ENCODE data around the gene TSSK2.

The TSSK2 gene

GRCh38 chr22:19125474-19126308 is 5.4 kb upstream of the TSSK2 start:
- no peak for DNase-seq

GRCh38 chr22:19126309-19127273 is 4.5 kb upstream of the TSSK2 start:
- DNase-seq: no peak

- no peak for DNase-seq
These were observed 3.6 kb upstream of the TSSK2 start for GRCh38 chr22:19127329-19128008.

- no peak for DNase-seq
These were observed 3.1 kb upstream of the TSSK2 start for GRCh38 chr22:19128009-19128401.

GRCh38 chr22:19128946-19129727 is 2.0 kb upstream of the TSSK2 start:
- DNase-seq: no peak

GRCh38 chr22:19129871-19130270 is 1.2 kb upstream of the TSSK2 start:
- no peak for DNase-seq

GRCh38 chr22:19131685-19132015 is 542 bp downstream of the TSSK2 start:
- DNase-seq: no peak

GRCh38 chr22:19132153-19132552 is 1.0 kb downstream of the TSSK2 start:
- DNase-seq: no peak

GRCh38 chr22:19132693-19133400 is 1.7 kb downstream of the TSSK2 start:
- no peak for DNase-seq

GRCh38 chr22:19133561-19133960 is 2.5 kb downstream of the TSSK2 start:
- DNase-seq: no peak

GRCh38 chr22:19134176-19134831 is 3.2 kb downstream of the TSSK2 start:
- DNase-seq: no peak

- no peak for DNase-seq
These were observed 3.8 kb downstream of the TSSK2 start for GRCh38 chr22:19134874-19135273.

GRCh38 chr22:19136915-19137314 is 5.8 kb downstream of the TSSK2 start:
- no peak for DNase-seq

- DNase-seq: no peak
These were observed 6.5 kb downstream of the TSSK2 start for GRCh38 chr22:19137384-19138216.

GRCh38 chr22:19138217-19139000 is 7.3 kb downstream of the TSSK2 start:
- no peak for DNase-seq

GRCh38 chr22:19139001-19139356 is 7.9 kb downstream of the TSSK2 start:
- DNase-seq: no peak

- no peak for DNase-seq
These were observed 8.9 kb downstream of the TSSK2 start for GRCh38 chr22:19139974-19140373.

- DNase-seq: no peak
These were observed 11.3 kb downstream of the TSSK2 start for GRCh38 chr22:19142394-19142793.

- no peak for DNase-seq
These were observed 12.1 kb downstream of the TSSK2 start for GRCh38 chr22:19143212-19143611.

- no peak for DNase-seq
These were observed 12.9 kb downstream of the TSSK2 start for GRCh38 chr22:19143967-19144400.
